ENCODE data around the gene LDLRAD3. TPM values are rescaled to one million over a fixed set of nuclear protein-coding genes. Genes with fewer than 3 reads are reported as not detected.

LDLRAD3 gene
- total RNA-seq, 4 donors from 2014 or later, result 0.37 to 43.2 (median 3.7) TPM

GRCh38 chr11:36191941-36192340 is 248.1 kb downstream of the LDLRAD3 start:
- intact Hi-C loops (cut with DNase I; ENCODE audit: low total_unique reads), result no loop called here
- Histone ChIP-seq H3K4me1 (no peaks in the 10 kb centered on the region), H3K27me3 (no peaks in the 10 kb centered on the region), H3K36me3 (no peaks in the 10 kb centered on the region), H3K4me3 (no peak overlapping the region), H3K27ac (no peak overlapping the region), H3K9me3 (no peaks in the 10 kb centered on the region)
- in situ Hi-C loops (cut with MboI; ENCODE audit: low pct_ligation_motif_present in 1 of 4, low pct_unique_long_range_greater_than_20kb in 1 of 4, low sequenced_read_pairs in 3 of 4), result no loop called here
- no peak for DNase-seq
- TF ChIP-seq POLR2A (IDR thresholded peaks at IDR 0.05) (no peak), POLR2AphosphoS5 (IDR thresholded peaks at IDR 0.05) (no peak), EP300 (IDR thresholded peaks at IDR 0.05; ENCODE audit: low read depth) (no peak), CTCF (IDR thresholded peaks at IDR 0.05) (no peak)
- 81 to 89% methylated on average over 4 to 5 of the region's 5 CpGs for WGBS, 2 donors (ENCODE audit: low coverage in 1 of 2)

- H3K9me3 ChIP-seq, result no peaks in the 10 kb centered on the region
- H3K4me3 ChIP-seq, result no peak overlapping the region
- 78 to 79% methylated on average over 6 to 8 of the region's 8 CpGs for WGBS, 2 donors (ENCODE audit: low coverage in 1 of 2)
- DNase-seq, result no peak
- in situ Hi-C loops (cut with MboI; ENCODE audit: low pct_ligation_motif_present in 1 of 4, low pct_unique_long_range_greater_than_20kb in 1 of 4, low sequenced_read_pairs in 3 of 4) (no loop called here), intact Hi-C loops (cut with DNase I; ENCODE audit: low total_unique reads) (no loop called here)
- no peaks in the 10 kb centered on the region for H3K4me1 ChIP-seq
- no peaks in the 10 kb centered on the region for H3K36me3 ChIP-seq
- TF ChIP-seq POLR2AphosphoS5 (IDR thresholded peaks at IDR 0.05) (no peak), POLR2A (IDR thresholded peaks at IDR 0.05) (no peak), CTCF (IDR thresholded peaks at IDR 0.05) (no peak), EP300 (IDR thresholded peaks at IDR 0.05; ENCODE audit: low read depth) (no peak)
- H3K27ac ChIP-seq, result no peak overlapping the region
- H3K27me3 ChIP-seq, result no peaks in the 10 kb centered on the region
Observed at GRCh38 chr11:36192425-36193289, 248.8 kb downstream of the LDLRAD3 start.

DNA sequence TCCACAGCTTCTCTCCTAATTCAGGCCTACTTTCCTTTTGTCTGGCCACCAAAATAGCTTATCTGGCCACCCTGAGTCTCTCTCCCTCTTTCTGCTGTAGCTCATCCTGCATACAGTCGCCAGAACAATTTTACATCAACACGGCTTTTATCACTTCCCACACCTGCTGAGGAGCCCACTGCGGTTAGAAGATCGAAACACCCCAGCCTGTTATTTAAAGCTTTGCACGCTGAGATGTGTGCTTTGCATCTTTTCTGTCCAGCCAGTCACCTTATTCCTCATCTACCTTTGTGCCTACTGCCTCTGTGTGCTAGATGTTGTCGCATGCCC is 249.4 kb downstream of the LDLRAD3 start:
- no peaks in the 10 kb centered on the region for H3K27me3 ChIP-seq
- no peaks in the 10 kb centered on the region for H3K4me1 ChIP-seq
- H3K4me3 ChIP-seq, result no peak overlapping the region
- H3K36me3 ChIP-seq, result no peaks in the 10 kb centered on the region
- no peaks in the 10 kb centered on the region for H3K9me3 ChIP-seq
- intact Hi-C loops (cut with DNase I; ENCODE audit: low total_unique reads), result no loop called here
- DNase-seq, result no peak
- WGBS, 2 donors (ENCODE audit: low coverage in 1 of 2), result 80 to 95% methylated on average over 5 to 6 of the region's 6 CpGs
- H3K27ac ChIP-seq, result no peak overlapping the region
- TF ChIP-seq POLR2AphosphoS5 (IDR thresholded peaks at IDR 0.05) (no peak), EP300 (IDR thresholded peaks at IDR 0.05; ENCODE audit: low read depth) (no peak), CTCF (IDR thresholded peaks at IDR 0.05) (no peak), POLR2A (IDR thresholded peaks at IDR 0.05) (no peak)
- in situ Hi-C loops (cut with MboI; ENCODE audit: low pct_ligation_motif_present in 1 of 4, low pct_unique_long_range_greater_than_20kb in 1 of 4, low sequenced_read_pairs in 3 of 4), result no loop called here

- H3K27me3 ChIP-seq, result no peaks in the 10 kb centered on the region
- H3K4me1 ChIP-seq, result no peaks in the 10 kb centered on the region
- intact Hi-C loops (cut with DNase I; ENCODE audit: low total_unique reads) (no loop called here), in situ Hi-C loops (cut with MboI; ENCODE audit: low pct_ligation_motif_present in 1 of 4, low pct_unique_long_range_greater_than_20kb in 1 of 4, low sequenced_read_pairs in 3 of 4) (no loop called here)
- TF ChIP-seq CTCF (IDR thresholded peaks at IDR 0.05) (no peak), POLR2AphosphoS5 (IDR thresholded peaks at IDR 0.05) (no peak), POLR2A (IDR thresholded peaks at IDR 0.05) (no peak), EP300 (IDR thresholded peaks at IDR 0.05; ENCODE audit: low read depth) (no peak)
- H3K9me3 ChIP-seq, result no peaks in the 10 kb centered on the region
- H3K4me3 ChIP-seq, result no peak overlapping the region
- WGBS, 2 donors (ENCODE audit: low coverage in 1 of 2), result 67 to 81% methylated on average over 1 of the region's 1 CpG
- H3K36me3 ChIP-seq, result no peaks in the 10 kb centered on the region
- H3K27ac ChIP-seq, result no peak overlapping the region
- DNase-seq, result no peak
Observed at GRCh38 chr11:36193721-36194120, 249.9 kb downstream of the LDLRAD3 start.
